Stimulated activated CD4-positive, alpha-beta T cell treated with anti-CD3 and anti-CD28 coated beads, Interleukin-1b, Interleukin-23, amount 100 ng/mL, for 48 hours (primary cell): ENCODE measurements around the gene H1-8.

Experiments used
- DNase-seq: peaks from one replicate; pipeline ENCODE4 v3.0.0-alpha.2; 2020

Gene H1-8

GRCh38 chr3:129575997-129576384 is 33.0 kb downstream of the H1-8 start:
- DNase-seq = no peak

- peak; percentile 34 for DNase-seq
These were observed 33.8 kb downstream of the H1-8 start for GRCh38 chr3:129576514-129577352.

- DNase-seq = no peak
These were observed 34.4 kb downstream of the H1-8 start for GRCh38 chr3:129577366-129577765.

- no peak for DNase-seq
These were observed 35.2 kb downstream of the H1-8 start for GRCh38 chr3:129577925-129578786.

GRCh38 chr3:129579991-129580390 is 37.0 kb downstream of the H1-8 start:
- no peak for DNase-seq

GRCh38 chr3:129581623-129582022 is 38.6 kb downstream of the H1-8 start:
- no peak for DNase-seq

- no peak for DNase-seq
These were observed 39.8 kb downstream of the H1-8 start for GRCh38 chr3:129582799-129583198.

- no peak for DNase-seq
These were observed 40.3 kb downstream of the H1-8 start for GRCh38 chr3:129583289-129583688.

GRCh38 chr3:129584631-129585030 is 41.7 kb downstream of the H1-8 start:
- DNase-seq = no peak

- DNase-seq = no peak
These were observed 43.1 kb downstream of the H1-8 start for GRCh38 chr3:129585949-129586657.

GRCh38 chr3:129586746-129587430 is 43.9 kb downstream of the H1-8 start:
- no peak for DNase-seq

GRCh38 chr3:129587566-129588210 is 44.7 kb downstream of the H1-8 start:
- DNase-seq = no peak

- DNase-seq = no peak
These were observed 47.2 kb downstream of the H1-8 start for GRCh38 chr3:129590215-129590614.

GRCh38 chr3:129591932-129592331 is 49.0 kb downstream of the H1-8 start:
- no peak for DNase-seq

- DNase-seq = no peak
These were observed 49.6 kb downstream of the H1-8 start for GRCh38 chr3:129592381-129593131.

GRCh38 chr3:129593230-129593594 is 50.2 kb downstream of the H1-8 start:
- DNase-seq = no peak

- peak; percentile 73 for DNase-seq
These were observed 50.8 kb downstream of the H1-8 start for GRCh38 chr3:129593595-129594339.

- no peak for DNase-seq
These were observed 51.4 kb downstream of the H1-8 start for GRCh38 chr3:129594409-129594808.

GRCh38 chr3:129594907-129595390 is 52.0 kb downstream of the H1-8 start:
- DNase-seq = no peak

- no peak for DNase-seq
These were observed 52.7 kb downstream of the H1-8 start for GRCh38 chr3:129595544-129596193.
